ENCODE measurements around the gene TMEM8B. TPM values are rescaled to one million over a fixed set of nuclear protein-coding genes. Genes with fewer than 3 reads are reported as not detected.

The TMEM8B gene
- total RNA-seq, 1 experiment from 2014 or later, result 2.4 TPM

GRCh38 chr9:35792024-35792813 is 36.8 kb upstream of the TMEM8B start:
- no TSS peak for BruUV-seq (replicated peaks)
- ChIA-PET CTCF (interaction anchor here (0.5 to 0.6 kb wide), 2 partner anchors 33 to 59 kb away, joined by 4 to 8 read pairs; no protein-coding TSS in a partner anchor), POLR2A (ENCODE audit: unreplicated experiment) (no interaction called here)
- Histone ChIP-seq H3F3A (ENCODE audit: low read length, unreplicated experiment) (no peaks in the 10 kb centered on the region), H3K9me2 (replicated peaks; ENCODE audit: low read length) (no peaks in the 10 kb centered on the region), H3K4me2 (ENCODE audit: low read length) (no peak overlapping the region), H3K4me1 (ENCODE audit: insufficient read depth, low read length) (peaks cover 26% of the 10 kb centered on the region), H3K9me3 (ENCODE audit: low read length) (no peaks in the 10 kb centered on the region), H3K27ac (ENCODE audit: low read length) (no peak overlapping the region), H3K27me3 (ENCODE audit: low read length) (no peaks in the 10 kb centered on the region), H3K9ac (ENCODE audit: low read length) (no peak overlapping the region), H2AFZ (ENCODE audit: low read length) (no peak overlapping the region), H3K79me2 (ENCODE audit: low read length) (no peaks in the 10 kb centered on the region), H3K4me3 (ENCODE audit: low read length) (no peak overlapping the region), H4K20me1 (ENCODE audit: low read length) (no peaks in the 10 kb centered on the region), H3K36me3 (ENCODE audit: low read depth, low read length) (no peaks in the 10 kb centered on the region)
- ATAC-seq (no peak), DNase-seq (no peak)
- TF ChIP-seq EZH2 (IDR thresholded peaks at IDR 0.05; ENCODE audit: low read length, unreplicated experiment) (no peak), EZH2phosphoT487 (IDR thresholded peaks at IDR 0.05; ENCODE audit: borderline replicate concordance, low read length) (no peak), CTCF (conservative IDR thresholded peaks at IDR 0.05; ENCODE audit: low read depth, low read length) (no peak)
- intact Hi-C loops (cut with micrococcal nuclease), result loop anchor here (10.0 kb wide), 1 partner anchor 137 kb away; the partner anchor contains the start of genes CCDC107, RMRP and SIT1

- Histone ChIP-seq H3K36me3 (ENCODE audit: low read depth, low read length) (no peaks in the 10 kb centered on the region), H2AFZ (ENCODE audit: low read length) (no peak overlapping the region), H3K9me2 (replicated peaks; ENCODE audit: low read length) (no peaks in the 10 kb centered on the region), H3K4me3 (ENCODE audit: low read length) (no peak overlapping the region), H3F3A (ENCODE audit: low read length, unreplicated experiment) (no peaks in the 10 kb centered on the region), H3K9me3 (ENCODE audit: low read length) (no peaks in the 10 kb centered on the region), H3K9ac (ENCODE audit: low read length) (no peak overlapping the region), H3K27me3 (ENCODE audit: low read length) (no peaks in the 10 kb centered on the region), H3K79me2 (ENCODE audit: low read length) (no peaks in the 10 kb centered on the region), H3K4me2 (ENCODE audit: low read length) (no peak overlapping the region), H4K20me1 (ENCODE audit: low read length) (no peaks in the 10 kb centered on the region), H3K27ac (ENCODE audit: low read length) (no peak overlapping the region), H3K4me1 (ENCODE audit: insufficient read depth, low read length) (peaks cover 26% of the 10 kb centered on the region)
- DNase-seq (no peak), ATAC-seq (no peak)
- TSS peak; percentile 21 for BruUV-seq (replicated peaks)
- TF ChIP-seq EZH2 (IDR thresholded peaks at IDR 0.05; ENCODE audit: low read length, unreplicated experiment) (no peak), CTCF (conservative IDR thresholded peaks at IDR 0.05; ENCODE audit: low read depth, low read length) (no peak), EZH2phosphoT487 (IDR thresholded peaks at IDR 0.05; ENCODE audit: borderline replicate concordance, low read length) (no peak)
- intact Hi-C loops (cut with micrococcal nuclease), result loop anchor here (10.0 kb wide), 1 partner anchor 138 kb away; the partner anchor contains the start of genes CCDC107, RMRP and SIT1
- CTCF ChIA-PET, result no interaction called here
- POLR2A ChIA-PET (ENCODE audit: unreplicated experiment), result no interaction called here
These were observed 36.2 kb upstream of the TMEM8B start for GRCh38 chr9:35792826-35793225.

- ChIA-PET CTCF (no interaction called here), POLR2A (ENCODE audit: unreplicated experiment) (no interaction called here)
- Histone ChIP-seq H3K36me3 (ENCODE audit: low read depth, low read length) (no peaks in the 10 kb centered on the region), H3K4me1 (ENCODE audit: insufficient read depth, low read length) (peaks cover 33% of the 10 kb centered on the region), H3K9me3 (ENCODE audit: low read length) (no peaks in the 10 kb centered on the region), H4K20me1 (ENCODE audit: low read length) (no peaks in the 10 kb centered on the region), H3K27ac (ENCODE audit: low read length) (no peak overlapping the region), H2AFZ (ENCODE audit: low read length) (no peak overlapping the region), H3K4me2 (ENCODE audit: low read length) (no peak overlapping the region), H3K9ac (ENCODE audit: low read length) (no peak overlapping the region), H3K79me2 (ENCODE audit: low read length) (no peaks in the 10 kb centered on the region), H3K27me3 (ENCODE audit: low read length) (no peaks in the 10 kb centered on the region), H3F3A (ENCODE audit: low read length, unreplicated experiment) (no peaks in the 10 kb centered on the region), H3K9me2 (replicated peaks; ENCODE audit: low read length) (no peaks in the 10 kb centered on the region), H3K4me3 (ENCODE audit: low read length) (no peak overlapping the region)
- ATAC-seq, result no peak
- DNase-seq, result no peak
- TF ChIP-seq CTCF (conservative IDR thresholded peaks at IDR 0.05; ENCODE audit: low read depth, low read length) (no peak), EZH2 (IDR thresholded peaks at IDR 0.05; ENCODE audit: low read length, unreplicated experiment) (no peak), EZH2phosphoT487 (IDR thresholded peaks at IDR 0.05; ENCODE audit: borderline replicate concordance, low read length) (no peak)
- BruUV-seq (replicated peaks), result no TSS peak
- intact Hi-C loops (cut with micrococcal nuclease), result loop anchor here (10.0 kb wide), 1 partner anchor 139 kb away; the partner anchor contains the start of genes CCDC107, RMRP and SIT1
These were observed 35.6 kb upstream of the TMEM8B start for GRCh38 chr9:35793461-35793860.

Data from PC-3 (cell line).